K562 (cell line): ENCODE data around the gene ABCC10. TPM values are rescaled to one million over a fixed set of nuclear protein-coding genes. Genes with fewer than 3 reads are reported as not detected.
A peak's percentile ranks its signal among the peaks of the same experiment; 100 is the strongest.

Experiments used
- ATF7 ChIP-seq: fragments of 450-650 bp; IDR thresholded peaks from 2 replicates; pipeline ENCODE4 v1.7.1; 2014; ENCODE audit warnings: mild to moderate bottlenecking, moderate library complexity
- CBFB ChIP-seq: sonication (generic); formaldehyde crosslinking; IDR thresholded peaks from 2 replicates; pipeline ENCODE4 v1.4.0; 2020; ENCODE audit warnings: mild to moderate bottlenecking, missing genetic modification reagents
- E2F3 ChIP-seq: fragments of 250-450 bp; sonication (Bioruptor Pico); IDR thresholded peaks from 2 replicates; pipeline ENCODE4 v1.4.0; 2020; ENCODE audit warnings: mild to moderate bottlenecking
- ELF2 ChIP-seq: fragments of 250-450 bp; sonication (Bioruptor Pico); IDR thresholded peaks from 2 replicates; pipeline ENCODE4 v1.5.0; 2021; ENCODE audit warnings: mild to moderate bottlenecking
- FOXJ3 ChIP-seq: sonication (generic); formaldehyde crosslinking; IDR thresholded peaks from 2 replicates; pipeline ENCODE4 v1.4.0; 2020; ENCODE audit warnings: mild to moderate bottlenecking, missing genetic modification reagents
- GATA2 ChIP-seq: sonication (generic); formaldehyde crosslinking; IDR thresholded peaks from 2 replicates; pipeline ENCODE4 v1.4.0; 2020; ENCODE audit warnings: mild to moderate bottlenecking, missing genetic modification reagents
- HDAC8 ChIP-seq: fragments of 450-650 bp; IDR thresholded peaks from 2 replicates; pipeline ENCODE4 v1.6.1; 2016; ENCODE audit warnings: mild to moderate bottlenecking, missing genetic modification characterization, moderate library complexity, missing compliant biosample characterization
- HMGN3 ChIP-seq: IDR thresholded peaks from 2 replicates; pipeline ENCODE4 v1.6.1; 2011; ENCODE audit warnings: borderline replicate concordance, low read depth, mild to moderate bottlenecking, mixed read lengths, low read length; ENCODE audit not compliant: insufficient read length; ENCODE audit errors: extremely low read depth
- ID3 ChIP-seq, 2 experiments: fragments of 250-450 bp in 1 of 2; fragments of 450-650 bp in 1 of 2; sonication (Bioruptor Pico) in 1 of 2; IDR thresholded peaks; 2 replicates each; pipeline versions ENCODE4 v1.6.1 to v1.8.0; 2016 to 2021; ENCODE audit warnings: mild to moderate bottlenecking in 2 of 2, moderate library complexity in 2 of 2, missing compliant biosample characterization in 1 of 2, missing genetic modification characterization in 1 of 2
- IRF9 ChIP-seq: fragments of 450-650 bp; IDR thresholded peaks from 2 replicates; pipeline ENCODE4 v1.6.1; 2016; ENCODE audit warnings: missing biosample characterization, missing genetic modification characterization
- NFATC3 ChIP-seq: fragments of 450-650 bp; IDR thresholded peaks from 2 replicates; pipeline ENCODE4 v1.6.1; 2017; ENCODE audit warnings: mild to moderate bottlenecking
- NFRKB ChIP-seq: fragments of 450-650 bp; IDR thresholded peaks from 2 replicates; pipeline ENCODE4 v1.6.1; 2016; ENCODE audit warnings: low read depth
- RAD21 ChIP-seq, 2 experiments: fragments of 250-450 bp in 1 of 2; fragments of 450-650 bp in 1 of 2; sonication (Bioruptor Pico) in 1 of 2; formaldehyde crosslinking in 1 of 2; IDR thresholded peaks in 1 of 2; conservative IDR thresholded peaks in 1 of 2; 2 replicates each; pipeline versions ENCODE4 v1.4.0 to v1.8.0; 2020 to 2022; ENCODE audit warnings: mild to moderate bottlenecking in 2 of 2, moderate library complexity in 1 of 2
- SMARCB1 ChIP-seq: IDR thresholded peaks from 2 replicates; pipeline ENCODE4 v1.6.1; 2011; ENCODE audit warnings: improper control_type of control experiment, low read depth; ENCODE audit not compliant: insufficient read length
- SMC3 ChIP-seq: conservative IDR thresholded peaks from 2 replicates; pipeline ENCODE4 v1.6.1; 2011; ENCODE audit warnings: low read depth, low read length, improper control_type of control experiment; ENCODE audit not compliant: insufficient read depth
- SNIP1 ChIP-seq: fragments of 450-650 bp; IDR thresholded peaks from 2 replicates; pipeline ENCODE4 v1.7.1; 2017; ENCODE audit warnings: low read depth, mild to moderate bottlenecking
- SREBF2 ChIP-seq: sonication (generic); formaldehyde crosslinking; IDR thresholded peaks from 2 replicates; pipeline ENCODE4 v1.4.0; 2020; ENCODE audit warnings: mild to moderate bottlenecking, missing genetic modification reagents
- SRF ChIP-seq, 2 experiments: fragments of 250-450, 450-650 bp in 1 of 2; sonication (Bioruptor Pico) in 1 of 2; sonication (generic) in 1 of 2; formaldehyde crosslinking; IDR thresholded peaks; 2 replicates each; pipeline versions ENCODE4 v1.5.0 to v1.5.1; 2020 to 2022; ENCODE audit warnings: mild to moderate bottlenecking in 1 of 2, missing genetic modification reagents in 1 of 2
- USF1 ChIP-seq: sonication (generic); formaldehyde crosslinking; IDR thresholded peaks from 2 replicates; pipeline ENCODE4 v1.9.0; 2022; ENCODE audit warnings: mild to moderate bottlenecking, missing genetic modification reagents
- ZC3H11A ChIP-seq: IDR thresholded peaks from 2 replicates; pipeline ENCODE4 v1.6.1; 2012; ENCODE audit warnings: low read depth, low read length, improper control_type of control experiment
- ZNF175 ChIP-seq: fragments of 200-800 bp; sonication (Bioruptor generic); IDR thresholded peaks from 2 replicates; pipeline ENCODE4 v1.6.1; 2016; ENCODE audit warnings: low read depth, mild to moderate bottlenecking, missing genetic modification characterization, missing compliant biosample characterization
- ZNF512 ChIP-seq: IDR thresholded peaks from 2 replicates; pipeline ENCODE4 v1.6.1; 2016; ENCODE audit warnings: missing genetic modification characterization, missing compliant biosample characterization
- ZSCAN29 ChIP-seq: fragments of 450-650 bp; IDR thresholded peaks from 2 replicates; pipeline ENCODE4 v1.6.1; 2017
- polyA plus RNA-seq, 8 experiments: library from polyadenylated mRNA; depleted of rRNA in 4 of 8; stranded (reverse) in 5 of 8; unstranded in 3 of 8; fragments of >200 nt; fragmentation: Nextera tagmentation in 2 of 8; fragmentation: Illumina TruSeq in 1 of 8; extraction: Ambion mirVana in 2 of 8; extraction: Trizol in 1 of 8; gene quantifications; 2 replicates each; pipeline versions ENCODE4 v1.2.1 to v1.2.3, GENCODE V29; 2011 to 2014; ENCODE audit warnings: inconsistent platforms in 1 of 8, missing spikeins in 1 of 8
- total RNA-seq, 7 experiments: library from RNA; depleted of rRNA in 6 of 7; stranded (reverse); fragments of >200 nt in 6 of 7; fragmentation: Illumina TruSeq in 2 of 7; extraction: Trizol in 2 of 7; gene quantifications; 2 replicates each; pipeline versions ENCODE4 v1.2.1 to v1.2.3, GENCODE V29; 2011 to 2021; ENCODE audit warnings: low replicate concordance in 1 of 7

Gene ABCC10
- total and polyA plus RNA-seq, 9 of the 15 experiments (the other 6 are each of a cell fraction or from before 2014, with no cell fraction given): 2.4 to 29.1 (median 13.7) TPM

GRCh38 chr6:43454290-43454695 lies 27.0 kb downstream of the ABCC10 start (continued):
- no peak for TF ChIP-seq USF1
- no peak for TF ChIP-seq CBFB (CRISPR knock-in tag)
- TF ChIP-seq ID3 (CRISPR knock-in tag; IDR thresholded peaks at IDR 0.05): no peak
- 0 out of 2 replicates have a peak, but pooled peaks have one; percentile 59 for TF ChIP-seq ID3 (tag; IDR thresholded peaks at IDR 0.05)
- TF ChIP-seq SMARCB1: no peak
- no peak for TF ChIP-seq ELF2 (CRISPR knock-in tag)
- peak; percentile 75 to 87; a peak in 3 of 4 replicates for TF ChIP-seq RAD21 (CRISPR knock-in tag; conservative IDR thresholded peaks at IDR 0.05 in 1 of 2, IDR thresholded peaks at IDR 0.05 in 1 of 2)
- no peak for TF ChIP-seq SNIP1
- no peak for TF ChIP-seq ZNF175 (CRISPR knock-in tag)
- TF ChIP-seq FOXJ3 (CRISPR knock-in tag): no peak
- no peak for TF ChIP-seq SREBF2
- no peak for TF ChIP-seq ZC3H11A
- TF ChIP-seq ATF7: no peak
- no peak for TF ChIP-seq E2F3 (CRISPR knock-in tag)
- peak; percentile 67 for TF ChIP-seq HMGN3
- no peak for TF ChIP-seq NFATC3
- TF ChIP-seq GATA2 (CRISPR knock-in tag): no peak
- no peak for TF ChIP-seq ZNF512 (tag)
- no peak for TF ChIP-seq IRF9 (tag)
- TF ChIP-seq ZSCAN29: no peak
- no peak for TF ChIP-seq HDAC8 (tag)
- TF ChIP-seq SRF (CRISPR knock-in tag; IDR thresholded peaks at IDR 0.05): 0 out of 4 replicates have a peak, but pooled peaks of 1 of the 2 experiments have one; percentile 13
- peak; percentile 86; the same call in 1 of the 2 replicates for TF ChIP-seq SMC3
- no peak for TF ChIP-seq NFRKB
